Fibroblast of skin of left biceps (primary cell): ENCODE data around the gene GPR17.

Source experiments
- DNase-seq, 2 experiments: peaks; one replicate each; pipeline ENCODE4 v3.0.0-alpha.2; 2013; ENCODE audit warnings: low read depth in 2 of 2

Gene GPR17

GRCh38 chr2:127641133-127641532 is 4.8 kb upstream of the GPR17 start:
- no peak for DNase-seq

- no peak for DNase-seq
Observed at GRCh38 chr2:127641846-127642507, 4.0 kb upstream of the GPR17 start.

DNA sequence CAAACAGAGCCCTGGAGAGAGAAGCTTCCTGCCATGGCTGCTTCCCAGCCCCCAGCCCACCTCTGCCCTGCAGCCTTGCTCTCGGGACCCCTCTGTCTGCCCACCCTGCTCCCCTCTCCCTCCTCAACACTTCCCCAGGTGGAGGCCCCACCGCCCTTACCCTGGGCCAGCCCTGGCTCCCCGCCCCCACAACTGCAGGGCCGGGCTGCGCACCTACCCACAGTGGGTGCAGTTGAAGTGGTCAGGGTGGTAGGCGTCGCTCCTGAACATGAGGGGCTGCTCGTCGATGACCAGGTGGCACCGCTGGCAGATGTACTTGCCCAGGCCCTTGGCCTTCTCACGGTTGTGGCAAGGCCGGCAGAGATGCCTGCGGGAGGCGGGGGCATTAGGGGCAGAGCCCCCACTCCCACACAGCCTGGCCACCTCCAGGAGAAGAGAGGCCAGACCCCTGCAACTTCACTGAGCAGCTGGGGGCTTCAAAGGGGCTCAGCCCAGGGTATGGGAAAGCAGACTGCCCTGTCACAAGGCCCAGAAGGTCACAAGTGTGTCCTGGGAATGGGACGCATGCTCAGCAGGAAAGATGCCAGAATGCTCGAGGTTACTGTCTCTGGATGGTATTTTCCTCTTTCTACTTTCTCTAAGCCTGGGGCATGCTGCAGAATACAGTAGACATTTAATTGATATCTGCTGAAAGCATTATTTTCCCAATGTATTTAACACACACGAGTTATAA is 3.1 kb upstream of the GPR17 start:
- DNase-seq: no peak

GRCh38 chr2:127643439-127644065 is 2.4 kb upstream of the GPR17 start:
- DNase-seq: no peak

DNA sequence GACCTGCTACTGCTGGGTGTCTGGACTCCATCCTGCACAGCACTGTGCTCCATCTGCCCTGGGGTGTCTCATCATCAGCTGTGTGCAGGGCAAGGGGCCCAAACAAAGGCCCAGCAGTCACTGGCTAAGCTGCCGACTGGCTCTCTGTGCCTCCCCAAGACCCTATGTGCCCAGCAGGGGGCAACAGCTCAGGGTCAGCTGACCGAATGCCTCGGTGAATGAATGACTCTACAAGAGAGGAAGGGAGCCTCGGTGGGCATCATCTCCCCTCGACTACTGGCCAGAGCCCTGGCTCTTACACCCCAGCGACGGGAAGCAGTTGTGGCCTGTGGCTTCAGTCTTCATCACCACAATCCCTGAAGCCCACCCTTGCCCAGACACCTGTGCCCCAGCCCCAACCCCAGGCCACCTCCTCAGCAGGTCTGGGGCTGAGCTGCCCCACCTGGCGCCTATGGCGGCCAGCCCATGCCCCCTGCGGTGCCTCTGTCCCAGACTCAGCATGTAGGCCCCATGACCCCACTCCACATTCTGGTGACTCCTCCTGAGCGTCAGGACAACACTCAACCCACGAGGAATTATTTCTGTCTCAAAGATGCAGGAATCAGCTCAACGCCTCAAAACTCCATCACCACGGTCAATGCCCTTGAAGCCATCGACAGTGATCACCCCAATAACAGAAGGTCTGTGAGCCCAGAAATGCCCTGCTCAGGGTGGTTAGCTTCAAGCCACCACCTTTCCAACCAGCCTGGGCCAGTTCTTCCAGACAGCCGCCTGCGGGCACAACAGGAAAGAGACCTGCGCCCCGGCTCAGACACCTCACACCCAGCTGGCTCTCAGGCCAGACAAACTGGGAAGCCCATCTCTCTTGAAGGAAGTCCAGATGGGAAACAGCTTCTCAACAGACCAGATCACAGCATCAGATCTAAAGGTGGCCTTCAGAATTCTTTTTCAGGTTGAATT is 1.6 kb upstream of the GPR17 start:
- DNase-seq: no peak

- no peak for DNase-seq
Observed at GRCh38 chr2:127645026-127645394, 943 bp upstream of the GPR17 start.

DNA sequence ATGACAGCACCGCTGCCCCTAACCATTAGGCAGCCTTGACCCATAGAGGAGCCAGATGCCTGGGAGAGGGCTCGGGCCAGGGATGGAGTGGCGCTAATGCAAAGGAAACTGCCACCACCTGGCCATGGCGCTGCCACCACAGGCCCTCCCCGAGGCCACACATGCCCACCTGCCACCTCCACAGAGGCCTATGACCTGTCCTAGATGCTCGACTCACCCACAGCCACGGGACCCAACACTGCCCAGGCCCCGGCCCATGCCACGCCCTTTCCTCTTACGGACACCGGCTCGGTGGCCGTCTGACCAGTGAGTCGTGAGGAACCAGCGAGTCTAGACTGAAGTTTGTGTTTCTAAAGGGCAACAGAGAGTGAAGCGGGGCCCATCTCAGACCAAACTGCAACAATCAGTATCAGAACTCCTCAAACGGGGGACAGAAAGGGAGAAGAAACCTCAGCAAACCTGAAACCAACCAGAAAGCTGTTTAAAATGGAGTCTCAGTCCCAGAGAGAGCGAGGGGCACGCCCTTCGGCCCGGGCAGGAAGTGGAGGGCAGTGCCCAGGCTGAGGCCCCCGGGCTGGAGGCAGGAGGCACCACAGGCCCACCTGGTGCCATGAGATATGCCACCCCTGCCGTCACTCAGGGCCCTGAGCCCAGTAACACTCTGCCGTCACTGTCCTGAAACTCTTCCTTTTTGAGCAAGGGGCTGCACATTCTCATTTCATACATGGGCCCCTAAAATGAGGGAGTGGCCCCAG is 711 bp downstream of the GPR17 start:
- no peak for DNase-seq

DNA sequence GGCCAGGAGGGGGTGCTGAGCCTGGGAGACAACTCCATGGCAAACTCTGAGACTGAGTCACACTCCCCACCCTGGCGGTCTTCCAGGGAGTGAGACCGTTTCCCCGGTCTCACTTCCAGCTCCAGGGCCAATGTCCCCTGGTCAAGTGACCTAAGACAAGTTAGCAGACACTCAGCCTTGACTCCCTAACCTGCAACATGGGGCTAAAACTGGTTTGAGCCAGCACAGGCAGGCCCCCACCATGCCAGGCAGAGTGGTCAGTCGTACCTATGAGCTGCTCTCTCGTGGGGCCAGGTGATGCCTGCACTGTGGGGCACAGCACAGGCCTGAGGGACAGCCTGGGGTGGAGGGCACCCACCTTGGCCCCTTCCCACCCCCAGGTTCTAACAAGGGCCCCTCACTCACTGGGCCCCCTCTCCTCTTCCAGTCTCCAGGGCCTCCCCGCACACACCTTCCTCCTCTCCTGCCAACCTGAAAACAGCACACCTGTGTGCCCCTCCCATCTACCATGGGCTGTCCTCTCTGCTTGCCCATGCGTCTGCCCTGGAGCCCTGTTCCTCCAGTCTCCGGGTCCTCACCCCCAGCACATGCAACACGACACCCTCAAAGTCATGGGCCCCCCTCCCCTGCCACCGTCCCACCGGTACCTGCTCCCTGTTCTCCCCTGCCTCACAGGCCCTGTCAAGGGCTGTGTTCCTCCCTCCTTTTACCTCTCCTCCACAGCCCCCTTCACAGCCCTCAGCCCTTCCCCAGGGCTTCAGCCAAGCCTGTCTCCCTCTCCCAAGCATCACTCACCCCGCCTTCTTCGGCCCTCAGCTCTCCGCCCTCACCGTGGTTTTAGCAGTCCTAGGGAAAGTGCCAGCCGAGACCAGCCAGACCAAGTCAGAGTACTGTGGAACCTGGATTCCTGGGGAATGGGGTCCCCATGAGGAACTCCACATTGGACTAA is 1.6 kb downstream of the GPR17 start:
- no peak for DNase-seq

DNA sequence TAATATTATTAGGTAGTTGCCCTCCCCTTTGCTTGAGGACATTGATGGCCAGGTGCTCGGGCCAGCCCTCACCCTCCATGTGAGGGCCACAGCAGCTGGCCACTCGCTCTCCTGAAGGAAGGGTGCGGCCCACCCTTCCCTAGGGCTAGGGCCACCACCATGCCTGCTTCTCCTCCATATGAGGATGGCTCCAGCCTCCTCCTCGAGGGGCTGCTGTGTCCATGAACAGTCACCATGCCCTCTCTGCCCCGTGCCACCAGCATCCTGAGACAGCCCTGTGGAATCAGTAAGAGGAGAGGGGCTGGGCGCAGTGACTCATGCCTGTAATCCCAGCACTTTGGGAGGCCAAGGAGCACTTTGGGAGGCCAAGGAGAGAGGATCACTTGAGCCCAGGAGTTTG is 2.4 kb downstream of the GPR17 start:
- DNase-seq: no peak

DNA sequence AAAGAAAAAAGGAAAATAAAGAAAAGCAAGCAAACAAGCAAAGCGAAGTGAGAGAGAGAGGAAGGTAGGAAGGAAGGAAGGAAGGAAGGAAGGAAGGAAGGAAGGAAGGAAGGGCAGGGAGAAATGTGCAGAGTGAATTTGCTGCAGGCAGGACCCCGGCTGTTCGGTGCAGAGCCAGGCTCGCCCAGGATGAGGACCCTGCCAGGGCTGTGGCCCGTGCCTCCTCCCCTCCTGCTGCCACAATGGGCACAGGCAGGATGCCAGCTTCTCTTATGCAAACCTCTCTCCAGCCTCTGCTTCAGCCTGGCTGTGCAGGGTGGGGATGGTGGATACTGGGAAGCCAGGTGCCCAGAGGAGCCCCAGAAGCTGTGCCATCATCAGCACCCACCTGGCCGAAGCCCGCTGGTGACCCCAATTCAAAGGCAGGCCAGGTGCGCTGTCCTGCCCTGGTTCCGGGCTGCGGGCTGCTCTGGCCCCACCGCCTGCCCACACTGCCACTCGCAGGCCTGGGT is 3.2 kb downstream of the GPR17 start:
- DNase-seq: no peak

DNA sequence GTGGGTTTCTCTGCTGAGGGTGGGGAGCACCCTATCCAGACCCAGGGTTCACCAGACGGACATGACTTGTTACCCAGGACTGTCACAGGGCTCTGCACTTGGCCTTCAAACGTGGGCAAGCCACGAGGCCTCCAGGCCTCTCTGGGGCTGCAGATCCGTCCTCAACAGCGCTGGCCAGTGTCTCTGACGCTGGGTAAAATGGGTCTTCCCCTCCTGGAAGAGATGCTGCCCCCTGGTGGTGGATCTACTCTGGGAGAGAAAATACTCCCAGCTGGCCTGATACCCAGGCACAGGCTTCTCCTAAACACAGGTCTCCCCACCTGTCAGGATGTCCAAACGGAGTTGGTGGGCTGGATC is 3.7 kb downstream of the GPR17 start:
- DNase-seq: peak; percentile 47 to 55

GRCh38 chr2:127650041-127650784 is 4.3 kb downstream of the GPR17 start:
- DNase-seq: no peak

- no peak for DNase-seq
Observed at GRCh38 chr2:127650785-127651380, 4.9 kb downstream of the GPR17 start.

DNA sequence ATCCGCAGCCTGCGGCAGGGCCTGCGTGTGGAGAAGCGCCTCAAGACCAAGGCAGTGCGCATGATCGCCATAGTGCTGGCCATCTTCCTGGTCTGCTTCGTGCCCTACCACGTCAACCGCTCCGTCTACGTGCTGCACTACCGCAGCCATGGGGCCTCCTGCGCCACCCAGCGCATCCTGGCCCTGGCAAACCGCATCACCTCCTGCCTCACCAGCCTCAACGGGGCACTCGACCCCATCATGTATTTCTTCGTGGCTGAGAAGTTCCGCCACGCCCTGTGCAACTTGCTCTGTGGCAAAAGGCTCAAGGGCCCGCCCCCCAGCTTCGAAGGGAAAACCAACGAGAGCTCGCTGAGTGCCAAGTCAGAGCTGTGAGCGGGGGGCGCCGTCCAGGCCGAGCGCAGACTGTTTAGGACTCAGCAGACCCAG is 5.4 kb downstream of the GPR17 start:
- no peak for DNase-seq

GRCh38 chr2:127651971-127652550 is 6.1 kb downstream of the GPR17 start:
- no peak for DNase-seq

GRCh38 chr2:127652786-127653357 is 6.9 kb downstream of the GPR17 start:
- no peak for DNase-seq

DNA sequence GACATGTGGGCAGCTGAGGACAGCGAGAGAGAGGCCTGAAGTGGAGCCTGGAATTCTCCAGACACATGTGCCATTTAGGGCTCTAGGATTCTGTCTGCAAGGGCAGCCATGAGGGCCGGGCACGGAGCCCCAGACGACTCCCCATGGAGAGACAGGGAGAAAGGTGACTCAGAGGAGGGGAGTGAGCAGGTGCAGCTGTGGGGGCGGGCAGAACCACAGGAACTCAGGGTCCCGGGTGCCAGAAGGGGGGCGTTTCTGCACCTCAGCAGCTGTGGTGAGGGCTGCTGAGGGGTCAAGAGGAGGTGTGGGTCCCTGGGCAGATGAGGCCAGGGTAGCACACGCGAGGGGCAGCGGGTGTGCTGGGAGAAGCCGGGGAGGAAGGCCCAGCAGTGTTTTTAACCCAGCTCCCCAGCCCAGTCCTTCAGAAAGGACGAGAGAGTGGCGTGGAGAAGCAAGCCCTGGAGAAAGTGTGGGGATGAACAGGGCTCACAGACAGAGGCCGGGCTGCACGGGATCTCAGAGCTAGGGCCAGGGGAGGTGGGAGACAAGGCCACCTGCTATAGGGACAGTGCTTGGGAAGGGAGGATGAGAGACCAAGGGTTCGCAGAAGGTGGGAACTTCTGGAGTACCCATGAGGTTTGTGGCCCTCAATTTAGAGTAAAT is 7.6 kb downstream of the GPR17 start:
- no peak for DNase-seq
